ENCODE data around the gene TMEM179. TPM values are rescaled to one million over a fixed set of nuclear protein-coding genes. Genes with fewer than 3 reads are reported as not detected.

The TMEM179 gene
- total and polyA plus RNA-seq, 4 donors: 0.08 to 0.12 (median 0.10) TPM; not detected in 1

DNA sequence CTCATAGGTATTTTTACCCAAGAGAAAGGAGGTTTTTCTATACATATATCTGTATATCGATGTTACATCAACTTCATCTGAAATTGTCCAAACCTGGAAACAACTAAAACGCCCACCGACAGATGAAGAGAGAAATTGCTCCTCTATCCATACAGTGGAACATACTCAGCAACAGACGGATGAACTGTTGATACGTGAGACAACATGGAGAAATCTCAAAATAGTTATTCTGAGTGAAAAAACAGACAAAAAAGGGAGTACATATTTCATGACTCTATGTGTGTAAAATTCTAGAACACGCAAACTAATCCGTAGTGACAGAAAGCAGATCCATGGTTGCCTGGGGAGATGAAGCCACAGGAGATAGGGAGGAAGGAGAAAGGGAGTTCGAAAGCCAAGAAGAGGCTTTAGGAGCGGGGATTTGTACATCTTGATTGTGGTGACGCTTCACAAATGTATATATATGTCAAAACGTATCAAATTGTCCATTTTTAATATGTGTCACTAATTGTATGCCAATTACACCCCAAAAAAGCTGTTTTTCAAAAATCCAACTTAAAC, 62.6 kb downstream of the TMEM179 start:
- DNase-seq (no peak), ATAC-seq (ENCODE audit: insufficient read depth, low FRiP score) (no peak)
- WGBS, 2 donors: 89 to 92% methylated on average over 11 of the region's 11 CpGs
- Histone ChIP-seq H3K9me3 (ENCODE audit: control insufficient read depth in 4 of 4, insufficient read depth in 3 of 4, low read length in 3 of 4) (no peaks in the 10 kb centered on the region), H3K27ac (ENCODE audit: low read depth in 1 of 2, low read length in 1 of 2) (no peak overlapping the region), H3K36me3 (ENCODE audit: control insufficient read depth in 4 of 4, insufficient read depth in 4 of 4, low read length in 4 of 4) (no peaks in the 10 kb centered on the region), H3K9ac (ENCODE audit: insufficient read depth in 1 of 2, low read length in 2 of 2) (no peak overlapping the region), H3K4me3 (no peak overlapping the region), H3K27me3 (ENCODE audit: control insufficient read depth in 3 of 3, insufficient read depth in 3 of 3, low read length in 2 of 3) (peaks cover 0 to 17% (median 3%) of the 10 kb centered on the region in 3 donors), H3K4me1 (ENCODE audit: control insufficient read depth in 5 of 5, insufficient read depth in 5 of 5, low read length in 5 of 5) (peaks cover 0 to 13% (median 4%) of the 10 kb centered on the region in 5 donors)
- TF ChIP-seq, protein P1, sequence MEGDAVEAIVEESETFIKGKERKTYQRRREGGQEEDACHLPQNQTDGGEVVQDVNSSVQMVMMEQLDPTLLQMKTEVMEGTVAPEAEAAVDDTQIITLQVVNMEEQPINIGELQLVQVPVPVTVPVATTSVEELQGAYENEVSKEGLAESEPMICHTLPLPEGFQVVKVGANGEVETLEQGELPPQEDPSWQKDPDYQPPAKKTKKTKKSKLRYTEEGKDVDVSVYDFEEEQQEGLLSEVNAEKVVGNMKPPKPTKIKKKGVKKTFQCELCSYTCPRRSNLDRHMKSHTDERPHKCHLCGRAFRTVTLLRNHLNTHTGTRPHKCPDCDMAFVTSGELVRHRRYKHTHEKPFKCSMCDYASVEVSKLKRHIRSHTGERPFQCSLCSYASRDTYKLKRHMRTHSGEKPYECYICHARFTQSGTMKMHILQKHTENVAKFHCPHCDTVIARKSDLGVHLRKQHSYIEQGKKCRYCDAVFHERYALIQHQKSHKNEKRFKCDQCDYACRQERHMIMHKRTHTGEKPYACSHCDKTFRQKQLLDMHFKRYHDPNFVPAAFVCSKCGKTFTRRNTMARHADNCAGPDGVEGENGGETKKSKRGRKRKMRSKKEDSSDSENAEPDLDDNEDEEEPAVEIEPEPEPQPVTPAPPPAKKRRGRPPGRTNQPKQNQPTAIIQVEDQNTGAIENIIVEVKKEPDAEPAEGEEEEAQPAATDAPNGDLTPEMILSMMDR (IDR thresholded peaks at IDR 0.05; ENCODE audit: control extremely low read depth, extremely low read depth): no peak

Other genes with a start within 250 kb of the TMEM179 start
- under 1 TPM; 0.12 to 0.48 TPM for gene C14orf180, start 25.0 kb downstream of the TMEM179 start, total RNA-seq
- under 1 TPM; 0.30 TPM for gene C14orf180, start 25.0 kb downstream of the TMEM179 start, polyA plus RNA-seq
- 100 to 1,000 TPM in 1 of 2 donors, 10 to 100 TPM in 1; 46.1 to 119 TPM for gene INF2, start 84.8 kb upstream of the TMEM179 start, total RNA-seq
- gene INF2, start 84.8 kb upstream of the TMEM179 start, polyA plus RNA-seq: 100 to 1,000 TPM in 1 of 2 donors, 10 to 100 TPM in 1; 49.4 to 107 TPM
- 1 to 10 TPM; 8.0 to 9.3 TPM for gene ADSS1, start 119.5 kb upstream of the TMEM179 start, total RNA-seq
- gene ADSS1, start 119.5 kb upstream of the TMEM179 start, polyA plus RNA-seq: 1 to 10 TPM; 5.3 to 6.1 TPM
- 10 to 100 TPM; 67.5 to 91.8 TPM for gene SIVA1, start 148.4 kb upstream of the TMEM179 start, total RNA-seq
- gene SIVA1, start 148.4 kb upstream of the TMEM179 start, polyA plus RNA-seq: 100 to 1,000 TPM; 164 to 212 TPM
- gene AKT1, start 191.0 kb upstream of the TMEM179 start, total RNA-seq: 100 to 1,000 TPM; 161 to 224 TPM
- gene AKT1, start 191.0 kb upstream of the TMEM179 start, polyA plus RNA-seq: 100 to 1,000 TPM; 142 to 159 TPM
- gene ZBTB42, start 196.3 kb upstream of the TMEM179 start, total RNA-seq: 10 to 100 TPM; 10.2 to 18.6 TPM
- gene ZBTB42, start 196.3 kb upstream of the TMEM179 start, polyA plus RNA-seq: 10 to 100 TPM; 11.4 to 11.9 TPM